SKM-1 (cell line): Measurements from ENCODE around the gene IRX5.

ENCODE experiments used
- DNase-seq: peaks from one replicate; lab custom pipeline; 2025; ENCODE audit not compliant: unreplicated experiment; lab: John Stamatoyannopoulos, UW

The IRX5 gene

DNA sequence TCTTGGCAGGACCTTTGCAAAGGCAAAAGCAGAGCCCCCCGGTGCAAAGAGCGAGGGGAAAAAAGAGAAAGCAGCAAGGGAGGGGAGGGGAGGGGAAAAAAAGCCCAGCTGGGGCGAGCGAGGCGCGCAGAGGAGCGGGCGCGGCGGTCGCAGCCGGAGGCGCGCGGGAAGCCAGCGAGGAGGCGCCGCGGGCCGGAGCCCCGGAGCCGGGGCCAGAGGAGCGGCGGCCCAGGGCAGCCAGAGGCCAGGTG is 129 bp downstream of the IRX5 start:
- no peak for DNase-seq

DNA sequence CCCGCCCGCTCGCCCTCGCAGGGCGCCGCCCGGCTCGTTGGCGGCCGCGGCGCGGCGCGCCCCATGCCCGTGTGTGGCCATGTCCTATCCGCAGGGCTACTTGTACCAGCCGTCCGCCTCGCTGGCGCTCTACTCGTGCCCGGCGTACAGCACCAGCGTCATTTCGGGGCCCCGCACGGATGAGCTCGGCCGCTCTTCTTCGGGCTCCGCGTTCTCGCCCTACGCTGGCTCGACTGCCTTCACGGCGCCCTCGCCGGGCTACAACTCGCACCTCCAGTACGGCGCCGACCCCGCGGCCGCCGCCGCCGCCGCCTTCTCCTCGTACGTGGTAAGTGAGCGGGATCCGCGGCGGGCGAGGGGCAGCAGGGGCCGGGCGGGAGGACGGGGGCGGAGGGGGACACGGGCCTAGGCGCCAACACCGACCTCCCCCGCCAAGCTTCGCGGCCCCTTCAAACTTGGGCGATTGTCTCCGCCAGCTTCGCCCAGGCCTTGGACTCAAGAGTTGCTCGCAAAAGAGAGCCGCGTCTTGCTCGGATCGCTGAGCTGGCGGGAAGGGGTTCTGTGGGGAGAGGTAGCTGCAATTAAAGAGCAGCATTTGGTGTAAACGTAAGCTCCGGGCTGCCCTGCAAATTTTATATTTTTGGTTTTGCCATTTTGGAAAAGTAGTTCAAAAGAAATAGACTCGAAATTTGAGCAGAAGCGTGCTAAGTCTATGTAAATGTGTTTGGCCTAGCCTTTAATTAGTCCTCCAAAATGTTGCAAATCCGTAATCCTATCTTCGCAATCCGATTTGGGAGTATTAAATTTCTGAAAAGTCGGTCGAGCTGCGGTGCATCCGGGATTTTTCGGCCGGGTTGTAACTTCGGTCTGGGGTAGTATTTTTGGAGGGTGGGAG is 702 bp downstream of the IRX5 start:
- DNase-seq: no peak

DNA sequence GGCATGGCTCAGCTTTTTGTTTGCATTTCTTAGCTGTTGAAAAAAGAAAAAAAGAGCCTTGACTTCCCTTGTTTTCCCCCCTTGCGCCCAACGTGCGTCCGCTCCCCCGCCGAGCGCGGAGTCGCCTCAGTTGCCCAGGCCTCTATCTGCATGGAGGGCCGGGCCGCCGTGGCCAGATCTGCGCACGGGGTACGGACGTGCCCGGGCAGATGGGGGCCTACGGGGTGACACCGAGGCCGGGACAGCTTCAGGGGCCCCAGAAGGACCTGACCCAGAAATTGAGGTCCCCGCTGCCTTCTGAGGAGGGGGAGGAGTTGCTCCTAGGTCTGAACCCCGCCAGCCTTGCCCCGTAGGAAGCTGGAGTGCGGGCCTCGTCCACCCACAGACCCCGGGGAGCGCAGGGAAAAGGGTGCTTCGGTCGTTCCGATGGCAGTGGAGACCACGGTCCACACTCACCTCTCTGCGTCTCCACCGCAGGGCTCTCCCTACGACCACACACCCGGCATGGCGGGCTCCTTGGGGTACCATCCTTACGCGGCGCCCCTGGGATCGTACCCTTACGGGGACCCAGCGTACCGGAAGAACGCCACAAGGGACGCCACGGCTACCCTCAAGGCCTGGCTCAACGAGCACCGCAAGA is 1.5 kb downstream of the IRX5 start:
- no peak for DNase-seq

DNA sequence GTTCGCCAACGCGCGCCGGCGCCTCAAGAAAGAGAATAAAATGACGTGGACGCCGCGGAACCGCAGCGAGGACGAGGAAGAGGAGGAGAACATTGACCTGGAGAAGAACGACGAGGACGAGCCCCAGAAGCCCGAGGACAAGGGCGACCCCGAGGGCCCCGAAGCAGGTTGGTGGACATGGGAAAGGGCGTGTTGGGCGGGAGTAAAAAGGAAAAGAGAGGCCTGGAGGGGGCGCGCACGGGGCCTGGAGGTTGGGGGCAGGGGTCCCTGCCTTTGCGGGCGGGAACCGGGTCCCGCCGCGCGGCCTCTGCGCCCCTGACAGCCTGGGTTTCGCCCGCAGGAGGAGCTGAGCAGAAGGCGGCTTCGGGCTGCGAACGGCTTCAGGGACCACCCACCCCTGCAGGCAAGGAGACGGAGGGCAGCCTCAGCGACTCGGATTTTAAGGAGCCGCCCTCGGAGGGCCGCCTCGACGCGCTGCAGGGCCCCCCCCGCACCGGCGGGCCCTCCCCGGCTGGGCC is 2.1 kb downstream of the IRX5 start:
- DNase-seq: no peak

DNA sequence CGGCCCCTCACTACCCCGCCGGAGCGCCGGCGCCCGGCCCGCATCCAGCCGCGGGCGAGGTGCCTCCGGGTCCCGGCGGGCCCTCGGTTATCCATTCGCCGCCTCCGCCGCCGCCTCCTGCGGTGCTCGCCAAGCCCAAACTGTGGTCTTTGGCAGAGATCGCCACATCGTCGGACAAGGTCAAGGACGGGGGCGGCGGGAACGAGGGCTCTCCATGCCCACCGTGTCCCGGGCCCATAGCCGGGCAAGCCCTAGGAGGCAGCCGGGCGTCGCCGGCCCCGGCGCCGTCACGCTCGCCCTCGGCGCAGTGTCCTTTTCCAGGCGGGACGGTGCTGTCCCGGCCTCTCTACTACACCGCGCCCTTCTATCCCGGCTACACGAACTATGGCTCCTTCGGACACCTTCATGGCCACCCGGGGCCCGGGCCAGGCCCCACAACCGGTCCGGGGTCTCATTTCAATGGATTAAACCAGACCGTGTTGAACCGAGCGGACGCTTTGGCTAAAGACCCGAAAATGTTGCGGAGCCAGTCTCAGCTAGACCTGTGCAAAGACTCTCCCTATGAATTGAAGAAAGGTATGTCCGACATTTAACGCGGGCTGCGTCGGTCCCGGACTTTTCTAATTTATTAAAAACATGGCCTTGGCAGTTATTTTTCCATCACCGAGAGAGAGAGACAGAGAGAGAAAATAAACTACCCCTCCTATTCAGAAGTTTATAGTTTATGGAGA is 2.8 kb downstream of the IRX5 start:
- no peak for DNase-seq

DNA sequence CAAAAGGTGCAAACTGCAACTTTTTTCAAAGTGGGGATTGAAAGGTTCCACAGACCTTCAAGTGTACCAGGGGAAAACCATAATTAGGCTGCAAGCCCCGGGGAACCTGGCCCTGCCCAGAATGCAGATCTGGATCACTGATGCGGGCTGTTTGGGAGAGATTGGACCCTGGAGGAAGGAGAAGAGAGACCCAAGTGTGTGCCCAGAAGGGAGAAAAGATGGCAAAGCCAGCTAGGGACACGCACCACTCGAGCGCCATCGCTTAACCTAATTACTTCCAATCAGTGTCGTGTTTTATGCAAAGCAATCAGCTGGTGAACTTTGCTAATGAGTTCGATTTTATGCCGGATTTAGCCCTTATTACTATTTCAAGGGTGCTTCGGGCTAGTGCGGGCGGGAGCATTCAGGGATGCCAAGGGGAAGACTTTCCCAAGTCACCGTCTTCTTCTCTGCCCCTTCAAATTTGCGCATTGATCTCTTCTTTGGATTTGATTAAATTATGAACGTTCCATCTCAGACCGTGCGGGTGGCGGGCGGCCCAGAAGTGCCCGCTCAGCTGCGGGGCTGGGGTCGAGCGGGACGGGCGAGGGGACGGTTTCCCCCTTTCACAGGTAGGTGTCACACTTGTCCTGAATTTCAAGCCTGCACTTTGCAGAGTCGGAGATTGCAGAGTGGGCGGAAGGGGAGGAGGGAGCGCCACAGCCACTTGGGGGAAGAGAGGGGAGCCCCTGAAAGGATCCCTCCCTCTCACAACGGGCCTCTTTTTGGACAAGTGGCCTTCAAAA is 4.0 kb downstream of the IRX5 start:
- DNase-seq: no peak

DNA sequence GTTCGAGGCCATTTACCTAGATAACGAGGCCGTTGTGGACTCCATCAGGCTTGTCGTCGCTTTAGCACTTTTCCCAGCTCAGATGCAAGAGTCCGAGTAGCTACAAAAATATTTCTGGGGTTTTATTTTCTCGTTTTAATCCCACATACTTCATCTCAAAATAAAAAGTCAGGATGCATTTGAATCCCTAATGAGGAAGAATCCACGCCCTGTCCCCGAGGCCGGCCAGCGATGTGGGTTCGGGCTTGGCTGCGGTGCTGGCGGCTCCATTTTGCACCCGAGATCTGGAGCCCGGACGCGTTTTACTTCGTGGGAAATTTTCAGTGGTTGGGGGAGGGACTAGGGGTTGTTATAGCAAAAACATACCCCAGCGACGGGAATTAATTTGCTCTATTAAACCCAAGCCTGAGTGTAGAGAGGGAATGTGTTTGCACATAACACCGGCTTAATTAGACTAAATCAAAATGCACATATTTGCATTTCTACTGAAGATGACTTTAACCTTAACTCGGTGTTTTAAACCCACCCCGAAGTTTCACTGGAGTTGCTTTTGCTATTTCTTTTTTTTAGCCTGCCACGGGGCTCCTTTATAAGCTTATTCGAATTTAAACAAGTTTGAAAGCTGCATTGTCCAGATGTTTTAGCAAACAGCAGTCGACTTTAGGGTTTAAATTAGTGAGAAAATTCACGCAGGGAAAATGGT is 4.8 kb downstream of the IRX5 start:
- DNase-seq: no peak

DNA sequence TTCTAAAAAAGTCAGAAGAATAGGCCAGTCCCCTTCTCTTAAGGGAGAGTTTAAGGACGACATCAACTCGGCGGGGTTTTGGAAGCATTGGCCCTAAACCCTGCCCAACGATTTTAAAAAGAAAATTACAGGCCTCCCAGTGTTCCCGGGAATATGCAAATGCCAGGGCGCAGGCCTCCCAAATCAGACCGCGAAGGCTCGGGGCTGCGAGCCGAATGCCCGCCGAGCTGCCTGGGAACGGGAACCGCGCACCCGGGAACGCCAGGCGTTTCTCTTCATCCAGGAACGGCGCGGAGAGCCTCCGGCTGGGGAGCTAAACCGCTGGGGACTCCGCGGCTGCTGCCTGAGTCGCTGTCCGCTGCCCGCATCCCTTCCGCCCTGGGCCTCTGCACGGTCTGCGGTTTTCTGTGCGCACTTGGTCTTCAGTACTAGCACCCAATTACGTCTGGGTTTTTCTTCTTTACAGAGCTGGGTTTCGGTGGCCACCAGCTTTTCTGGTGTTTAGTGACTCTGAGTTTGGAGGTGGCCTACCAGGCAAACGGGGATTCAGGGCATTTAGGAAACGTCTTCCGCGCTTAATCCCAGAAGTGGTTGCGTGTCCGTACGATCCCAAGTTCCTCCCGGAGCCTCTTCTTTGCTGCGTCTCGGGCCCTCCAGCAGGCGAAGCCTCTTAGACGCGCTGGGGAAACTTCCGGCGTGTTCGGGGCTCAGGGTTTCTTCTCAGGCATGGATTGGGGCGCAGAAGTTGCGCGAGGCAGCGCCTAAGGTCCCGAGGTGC is 5.7 kb downstream of the IRX5 start:
- DNase-seq: no peak

DNA sequence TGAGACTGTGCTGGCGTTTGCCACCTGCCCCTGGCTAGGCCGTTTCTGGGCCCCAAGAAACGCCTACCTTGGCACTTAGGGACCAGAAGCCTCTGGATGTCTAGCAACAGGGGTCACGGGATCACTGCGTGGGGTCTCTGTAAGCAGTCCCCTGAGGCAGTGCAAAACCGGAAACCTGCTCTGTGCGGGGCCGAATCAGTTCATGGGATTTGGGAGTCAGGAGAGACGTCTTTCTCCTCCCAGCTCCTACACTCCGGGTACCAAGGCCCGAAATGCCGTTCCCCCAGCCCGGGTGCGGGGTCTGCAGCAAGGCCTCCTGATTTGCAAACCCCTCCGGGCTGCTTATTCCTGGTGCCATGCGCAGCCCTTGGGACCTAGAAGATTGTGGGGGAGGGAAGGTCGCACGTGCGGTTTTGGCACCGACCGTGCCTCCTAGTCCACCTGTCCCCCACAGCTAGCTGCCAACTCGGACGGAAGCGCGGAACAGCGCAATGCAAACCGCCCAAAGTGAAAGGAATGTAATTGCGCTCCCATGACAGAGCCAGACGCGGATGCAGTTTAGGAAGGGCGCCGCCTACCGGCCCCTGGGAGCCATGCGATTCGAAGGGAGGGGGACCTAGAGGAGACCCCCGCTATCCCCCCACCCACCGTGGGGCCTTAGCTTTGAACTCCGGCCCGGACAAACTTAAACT is 6.5 kb downstream of the IRX5 start:
- DNase-seq: no peak

DNA sequence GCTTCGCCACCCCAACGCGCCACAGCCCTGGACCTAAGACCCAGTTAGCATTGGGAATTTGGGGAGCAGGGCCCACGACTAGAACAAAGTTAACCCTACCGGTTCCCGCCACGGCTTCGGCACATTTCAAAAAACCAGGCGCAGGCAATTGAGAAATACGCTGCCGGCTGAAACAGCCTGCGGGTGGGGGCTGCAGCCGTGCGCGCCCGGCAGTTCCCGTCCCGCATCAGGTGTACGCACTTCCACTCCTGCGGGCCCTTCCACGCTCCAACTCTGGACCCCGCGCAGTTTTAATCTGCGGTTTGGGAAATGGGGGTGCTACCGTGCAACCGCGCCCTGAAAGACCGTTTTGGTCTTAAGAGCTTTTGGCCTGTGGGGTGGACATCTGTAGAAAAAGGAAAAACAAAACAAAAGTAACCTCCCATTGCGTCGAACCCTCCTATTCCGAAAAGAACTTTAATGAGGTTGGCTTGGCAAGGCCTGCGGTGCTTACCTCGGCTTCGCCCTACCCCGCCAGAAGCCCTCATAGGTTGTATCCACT is 7.1 kb downstream of the IRX5 start:
- DNase-seq: no peak

DNA sequence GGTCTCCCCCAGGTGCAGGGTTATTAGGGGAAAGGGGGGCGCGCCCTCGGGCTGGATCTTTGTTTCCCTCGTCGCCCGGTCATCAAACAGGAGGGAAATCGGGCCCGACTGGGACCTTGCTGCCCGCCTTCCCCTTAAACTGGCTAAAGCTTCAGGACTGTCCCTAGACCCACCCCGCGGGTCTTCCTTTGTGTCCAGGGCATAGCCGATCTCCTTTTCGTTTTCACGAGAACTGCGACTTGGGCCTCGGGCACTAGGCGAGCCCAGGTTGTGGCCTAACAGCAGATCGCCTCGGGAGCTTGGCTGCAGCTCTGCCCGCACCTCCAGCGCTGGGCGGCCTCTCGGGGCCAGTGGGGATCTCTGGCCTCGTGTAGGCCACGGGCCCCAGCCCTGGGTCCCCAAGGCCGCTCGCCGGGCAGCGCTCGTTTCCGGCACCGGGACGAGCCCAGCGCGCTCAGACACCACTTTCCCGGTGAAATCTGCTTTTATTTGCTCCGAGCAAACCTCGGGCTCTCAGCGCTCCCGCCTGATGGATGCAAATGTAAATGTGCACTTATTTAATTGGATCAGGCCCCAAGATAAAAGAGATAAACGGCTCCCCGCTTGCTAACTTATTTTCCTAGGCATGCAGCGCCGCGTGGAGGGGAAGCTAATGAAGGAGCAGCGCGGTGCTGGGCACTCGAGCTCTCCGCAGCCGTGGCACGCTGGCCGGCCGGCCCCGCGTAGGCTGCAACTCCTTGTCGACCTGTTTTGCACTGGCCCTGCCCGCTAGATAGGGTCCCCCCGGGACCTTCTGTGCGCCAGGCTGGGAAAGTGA is 7.8 kb downstream of the IRX5 start:
- no peak for DNase-seq

DNA sequence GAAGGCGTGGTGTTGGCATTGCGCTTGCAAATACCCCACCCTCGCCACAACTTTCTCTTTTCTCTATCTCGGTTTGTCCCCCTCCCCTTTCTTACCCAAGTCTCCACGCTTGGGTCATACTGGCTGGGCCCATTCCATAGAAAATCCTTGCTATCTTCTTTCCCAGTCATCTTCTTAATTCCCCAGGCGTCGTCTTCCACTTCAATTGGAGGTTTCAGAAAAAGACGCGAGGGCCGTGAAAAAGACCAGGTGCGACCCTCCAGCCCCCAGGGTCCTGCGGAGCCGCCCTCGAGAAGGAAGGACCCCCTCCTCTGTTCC is 8.3 kb downstream of the IRX5 start:
- DNase-seq: no peak

DNA sequence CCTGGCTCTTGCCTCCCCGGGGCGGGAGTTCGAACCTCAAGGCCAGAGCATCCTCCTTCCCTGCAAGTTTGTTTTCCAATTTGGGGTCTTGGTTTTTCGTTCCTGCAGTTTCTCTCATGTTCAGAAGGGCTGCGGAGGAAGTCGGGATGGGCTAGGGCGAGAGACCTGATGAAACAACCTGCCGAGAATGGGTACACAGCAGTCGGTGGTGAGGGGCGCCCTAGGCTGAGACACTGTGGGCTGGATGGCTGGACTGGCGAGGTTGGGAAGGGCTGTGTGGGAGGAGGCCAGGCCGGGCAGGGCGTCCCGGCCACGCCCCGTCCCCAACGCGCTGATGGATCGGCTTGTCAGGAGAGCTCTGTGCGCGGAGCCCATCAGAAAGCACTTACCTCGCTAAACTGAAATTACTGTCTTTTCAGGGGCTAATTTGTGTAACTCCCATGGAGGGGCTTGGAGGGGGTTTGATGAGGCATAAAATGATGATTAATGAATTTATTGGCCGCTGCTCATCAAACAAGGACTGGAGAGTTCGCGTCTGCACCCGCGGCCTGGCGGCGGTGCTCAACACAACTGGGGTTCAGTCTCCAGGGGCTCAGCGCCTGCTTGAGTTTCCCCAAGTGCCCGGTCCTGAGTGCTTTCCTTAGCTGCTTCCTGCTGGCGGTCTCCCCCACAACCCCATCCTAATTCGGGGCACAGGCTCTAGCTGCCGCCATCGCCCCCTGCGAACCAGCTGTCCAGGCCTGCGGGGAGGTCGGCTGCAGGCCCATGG is 9.0 kb downstream of the IRX5 start:
- DNase-seq: no peak

DNA sequence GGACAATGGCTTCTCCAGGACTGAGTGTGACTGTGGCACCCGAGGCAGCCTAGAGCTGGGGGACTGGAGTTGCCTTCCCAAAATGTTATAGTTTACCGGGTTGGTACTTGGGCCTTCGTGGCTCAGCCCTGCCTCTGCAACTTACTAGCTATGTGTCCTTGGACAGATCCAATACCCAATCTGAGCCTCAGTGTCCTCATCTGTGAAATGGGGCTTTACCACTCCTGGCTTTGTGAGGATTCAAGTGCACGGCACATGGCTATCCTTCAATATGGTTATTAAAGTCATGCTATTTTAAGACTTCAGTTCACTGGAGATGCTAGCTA is 9.6 kb downstream of the IRX5 start:
- DNase-seq: no peak

DNA sequence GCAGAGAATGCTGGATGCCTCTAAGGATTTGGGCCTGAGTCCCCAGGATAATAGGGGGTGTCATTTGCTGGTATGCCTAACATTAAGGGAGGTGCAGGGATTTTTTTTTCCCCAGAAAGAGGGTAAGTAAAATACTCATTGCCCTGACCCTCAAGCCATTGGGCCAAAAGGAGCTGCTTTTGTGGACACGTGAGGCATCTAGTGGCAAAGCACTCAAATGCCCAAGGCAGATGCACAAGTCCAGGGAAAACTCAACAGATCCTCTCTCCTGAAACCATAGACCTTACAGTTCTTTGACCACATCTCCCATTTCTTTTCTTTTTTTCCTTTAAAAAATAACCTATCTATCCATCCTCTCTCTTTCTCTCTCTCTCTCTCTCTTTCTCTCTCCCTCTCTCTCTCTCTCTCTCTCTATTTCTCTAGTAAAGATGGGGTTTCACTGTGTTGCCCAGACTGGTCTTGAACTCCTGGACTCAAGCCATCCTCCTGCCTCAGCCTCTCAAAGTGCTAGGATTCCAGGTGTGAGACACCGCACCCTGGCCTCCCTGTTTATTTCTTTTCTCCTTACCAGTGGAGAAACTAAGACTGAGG is 11.8 kb downstream of the IRX5 start:
- DNase-seq: no peak

DNA sequence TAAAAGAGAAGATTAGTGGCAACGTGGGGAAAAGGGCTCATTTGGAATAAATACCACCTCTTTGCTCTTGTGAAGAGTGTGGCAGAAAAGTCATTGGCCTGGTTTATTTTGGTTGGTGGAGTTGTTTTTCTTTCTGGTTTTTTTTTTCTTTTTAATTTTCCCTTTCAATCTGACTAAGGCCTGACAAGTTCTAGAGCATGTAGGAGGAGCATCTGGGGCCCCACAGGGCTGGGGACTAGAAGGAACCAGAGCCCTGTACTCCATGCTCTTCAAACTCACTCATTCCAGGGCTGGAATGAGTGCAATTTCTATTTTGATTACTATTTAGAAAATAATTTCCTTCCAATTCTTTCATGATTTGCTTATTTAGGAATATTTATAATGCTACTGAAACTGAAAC is 13.3 kb downstream of the IRX5 start:
- DNase-seq: no peak

DNA sequence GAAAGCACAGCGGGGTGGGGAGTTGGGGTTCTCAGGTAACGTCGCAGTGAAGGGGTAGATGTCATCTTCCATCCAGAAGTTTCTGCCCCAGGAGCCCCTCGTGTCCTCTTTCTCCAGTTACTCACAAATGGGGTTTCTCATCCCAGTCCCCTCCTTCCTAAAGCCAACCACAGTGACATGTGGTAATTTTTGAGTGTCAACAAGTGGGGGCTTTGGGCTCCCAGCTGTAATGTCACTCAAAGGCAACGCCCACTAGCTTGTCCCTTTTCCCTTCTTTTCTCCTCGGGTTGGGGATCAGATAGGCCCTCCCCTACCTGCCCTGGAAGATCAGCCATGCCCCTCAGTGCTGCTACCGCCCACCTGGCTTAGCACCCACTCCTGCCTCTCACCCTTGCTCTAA is 14.4 kb downstream of the IRX5 start:
- DNase-seq: no peak
